GM21381 (cell line): ENCODE results near the gene TPPP2.

Experiments used
- ATAC-seq: cut with Tn5 transposase; IDR thresholded peaks from one replicate; pipeline ENCODE4 v1.9.1; 2021; ENCODE audit warnings: mild to moderate bottlenecking, moderate library complexity; ENCODE audit not compliant: unreplicated experiment

The TPPP2 gene

DNA sequence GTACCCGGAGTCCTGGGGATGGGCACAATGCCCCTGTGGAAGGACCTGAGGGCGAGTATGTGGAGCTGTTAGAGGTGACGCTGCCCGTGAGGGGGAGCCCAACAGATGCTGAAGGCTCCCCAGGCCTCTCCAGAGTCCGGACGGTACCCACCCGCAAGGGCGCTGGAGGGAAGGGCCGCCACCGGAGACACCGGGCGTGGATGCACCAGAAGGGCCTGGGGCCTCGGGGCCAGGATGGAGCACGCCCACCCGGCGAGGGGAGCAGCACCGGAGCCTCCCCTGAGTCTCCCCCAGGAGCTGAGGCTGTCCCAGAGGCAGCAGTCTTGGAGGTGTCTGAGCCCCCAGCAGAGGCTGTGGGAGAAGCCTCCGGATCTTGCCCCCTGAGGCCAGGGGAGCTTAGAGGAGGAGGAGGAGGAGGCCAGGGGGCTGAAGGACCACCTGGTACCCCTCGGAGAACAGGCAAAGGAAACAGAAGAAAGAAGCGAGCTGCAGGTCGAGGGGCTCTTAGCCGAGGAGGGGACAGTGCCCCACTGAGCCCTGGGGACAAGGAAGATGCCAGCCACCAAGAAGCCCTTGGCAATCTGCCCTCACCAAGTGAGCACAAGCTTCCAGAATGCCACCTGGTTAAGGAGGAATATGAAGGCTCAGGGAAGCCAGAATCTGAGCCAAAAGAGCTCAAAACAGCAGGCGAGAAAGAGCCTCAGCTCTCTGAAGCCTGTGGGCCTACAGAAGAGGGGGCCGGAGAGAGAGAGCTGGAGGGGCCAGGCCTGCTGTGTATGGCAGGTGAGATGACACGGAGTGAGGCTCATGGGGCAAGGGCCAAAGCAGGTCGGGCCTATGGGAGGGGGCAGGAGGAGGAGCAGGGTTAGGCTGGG is 44.6 kb downstream of the TPPP2 start:
- no peak for ATAC-seq

DNA sequence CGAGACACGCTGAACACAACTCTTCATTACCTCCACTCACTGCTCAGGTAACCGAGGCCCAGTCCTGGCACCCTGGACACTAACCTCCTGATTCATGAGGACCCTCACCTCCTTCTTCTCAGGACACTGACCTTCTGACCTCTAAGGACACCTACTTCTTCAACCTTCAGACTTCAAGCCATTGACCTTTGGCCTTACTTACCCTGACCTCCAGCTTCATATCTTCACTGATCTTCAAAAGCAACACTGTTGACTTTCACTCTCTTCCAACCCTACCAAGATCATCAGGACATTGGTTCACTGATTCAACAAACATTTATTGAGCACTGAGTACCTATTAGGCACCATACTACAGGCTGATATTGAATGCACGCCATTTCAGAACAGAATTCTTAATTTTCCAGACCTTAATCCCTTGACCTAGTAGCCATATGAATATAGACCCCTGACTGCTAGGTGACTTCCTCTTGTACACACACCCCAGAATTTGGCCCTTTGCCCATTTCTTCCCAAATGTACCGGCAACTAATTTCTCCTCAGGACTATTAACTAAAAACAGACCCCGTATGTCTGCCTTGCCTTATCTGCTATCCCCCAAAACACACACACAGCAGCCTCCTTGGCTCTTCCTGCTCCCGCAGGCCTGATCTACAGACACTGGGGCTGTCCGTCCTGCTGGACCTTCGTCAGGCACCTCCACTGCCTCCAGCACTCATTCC is 45.9 kb downstream of the TPPP2 start:
- no peak for ATAC-seq

DNA sequence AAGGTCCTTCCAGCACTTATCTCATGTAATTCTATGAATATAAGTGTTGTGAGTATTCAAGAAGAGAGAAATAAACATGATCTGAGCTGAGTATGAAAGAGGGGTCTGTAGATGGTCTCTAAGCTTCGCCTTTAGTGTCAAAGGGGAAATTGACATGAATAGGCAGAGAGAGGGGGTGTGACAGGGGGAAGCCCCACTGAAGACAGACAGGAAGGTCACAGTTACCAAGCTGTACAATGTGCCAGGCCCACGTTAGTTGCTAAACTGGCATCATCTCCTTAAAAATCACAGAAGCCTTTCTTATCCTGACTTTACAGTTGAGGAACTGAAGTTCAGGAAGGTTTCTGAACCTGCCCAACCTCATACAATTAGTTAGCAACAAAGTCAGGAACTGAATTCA is 47.7 kb downstream of the TPPP2 start:
- ATAC-seq: no peak

DNA sequence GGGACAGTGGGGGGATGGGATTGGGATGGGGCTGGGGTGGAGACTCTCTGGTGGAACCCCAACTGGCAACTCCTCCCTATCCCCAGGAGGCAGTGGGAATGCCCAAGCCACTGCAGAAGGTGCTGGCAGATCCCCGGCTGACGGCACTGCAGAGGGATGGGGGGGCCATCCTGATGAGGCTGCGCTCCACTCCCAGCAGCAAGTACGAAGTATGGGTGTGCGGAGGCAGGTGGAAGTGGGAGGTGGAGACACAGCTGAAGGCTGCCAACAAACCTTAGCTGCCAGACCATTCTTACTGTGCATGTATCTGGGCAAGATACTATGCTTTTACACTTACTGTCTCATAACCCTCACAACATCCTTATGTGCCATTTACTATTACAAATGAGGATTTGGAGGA is 48.3 kb downstream of the TPPP2 start:
- no peak for ATAC-seq

DNA sequence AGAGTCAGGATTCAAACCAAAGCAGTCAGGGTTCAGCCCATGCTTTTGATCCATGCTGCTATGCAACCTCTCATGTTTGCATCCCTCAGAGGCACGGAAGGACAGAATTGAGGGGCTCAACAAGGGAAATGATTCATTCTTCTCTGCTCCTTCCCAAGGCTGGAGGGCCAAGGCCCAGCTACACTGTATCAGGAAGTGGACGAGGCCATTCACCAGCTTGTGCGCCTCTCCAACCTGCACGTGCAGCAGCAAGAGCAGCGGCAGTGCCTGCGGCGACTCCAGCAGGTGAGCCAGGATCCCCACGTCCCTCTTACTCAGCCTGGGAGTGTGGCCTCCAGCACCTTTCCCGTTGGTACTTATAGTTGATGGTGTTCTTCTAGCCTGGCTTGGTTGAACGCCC is 48.7 kb downstream of the TPPP2 start:
- no peak for ATAC-seq

DNA sequence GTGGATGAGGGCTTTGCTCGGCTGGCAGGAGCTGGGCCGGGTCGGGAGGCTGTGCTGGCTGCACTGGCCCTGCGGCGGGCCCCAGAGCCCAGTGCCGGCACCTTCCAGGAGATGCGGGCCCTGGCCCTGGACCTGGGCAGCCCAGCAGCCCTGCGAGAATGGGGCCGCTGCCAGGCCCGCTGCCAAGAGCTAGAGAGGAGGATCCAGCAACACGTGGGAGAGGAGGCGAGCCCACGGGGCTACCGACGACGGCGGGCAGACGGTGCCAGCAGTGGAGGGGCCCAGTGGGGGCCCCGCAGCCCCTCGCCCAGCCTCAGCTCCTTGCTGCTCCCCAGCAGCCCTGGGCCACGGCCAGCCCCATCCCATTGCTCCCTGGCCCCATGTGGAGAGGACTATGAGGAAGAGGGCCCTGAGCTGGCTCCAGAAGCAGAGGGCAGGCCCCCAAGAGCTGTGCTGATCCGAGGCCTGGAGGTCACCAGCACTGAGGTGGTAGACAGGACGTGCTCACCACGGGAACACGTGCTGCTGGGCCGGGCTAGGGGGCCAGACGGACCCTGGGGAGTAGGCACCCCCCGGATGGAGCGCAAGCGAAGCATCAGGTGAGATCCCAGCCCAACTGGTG is 51.6 kb downstream of the TPPP2 start:
- no peak for ATAC-seq
